A549 (cell line): Measurements from ENCODE around the gene IL21. TPM values are rescaled to one million over a fixed set of nuclear protein-coding genes. Genes with fewer than 3 reads are reported as not detected.

Experiments
- ATAC-seq, 2 experiments: fragments of 200-7000 bp in 1 of 2; fragments of >200 bp in 1 of 2; cut with Nextera tagmentation in 1 of 2; cut with Tn5 transposase in 1 of 2; 3 replicates each; pipeline versions ENCODE4 v1.8.0 to v1.9.1; 2018 to 2020; ENCODE audit warnings: mild to moderate bottlenecking in 1 of 2, moderate library complexity in 1 of 2
- CTCF ChIA-PET: fragments of 300-600 bp; sonication (Branson Sonifier 250); formaldehyde crosslinking; extraction: SDS; loops from one replicate; lab custom pipeline; 2021; ENCODE audit warnings: antibody characterized with exemption, inconsistent platforms; lab: Yijun Ruan, JAX
- POLR2A ChIA-PET: fragments of 350-600 bp; formaldehyde crosslinking; extraction: SDS; loops from one replicate; lab custom pipeline; 2021; ENCODE audit warnings: antibody characterized with exemption, inconsistent platforms; lab: Yijun Ruan, JAX
- DNase-seq, 2 experiments: peaks; one replicate each; pipeline versions ENCODE4 v3.0.0 to v3.0.0-alpha.2; 2011 to 2016; ENCODE audit warnings: low read depth in 1 of 2, low spot score in 1 of 2
- FAIRE-seq: peaks from 2 replicates; lab custom pipeline; 2011; peaks lifted over from hg19 to GRCh38; lab: Jason Lieb, UNC
- H3K27ac ChIP-seq, 2 experiments: fragments of >200 bp; sonication (Bioruptor Twin); formaldehyde crosslinking; 3 replicates each; pipeline ENCODE4 v1.5.1; 2016 to 2017
- H3K4me1 ChIP-seq: fragments of >200 bp; sonication (Bioruptor Twin); formaldehyde crosslinking; 3 replicates; pipeline ENCODE4 v1.6.1; 2016
- H3K4me2 ChIP-seq: fragments of >200 bp; sonication (Bioruptor Twin); formaldehyde crosslinking; 3 replicates; pipeline ENCODE4 v1.6.1; 2016
- H3K4me3 ChIP-seq: fragments of >200 bp; sonication (Bioruptor Twin); formaldehyde crosslinking; 3 replicates; pipeline ENCODE4 v1.5.1; 2016
- H3K9me3 ChIP-seq: fragments of >200 bp; sonication (Bioruptor Twin); formaldehyde crosslinking; 3 replicates; pipeline ENCODE4 v1.6.1; 2016
- ATOH8 ChIP-seq: fragments of 250-450 bp; sonication (Bioruptor Pico); IDR thresholded peaks from 2 replicates; pipeline ENCODE4 v1.5.0; 2020; ENCODE audit warnings: low read depth, mild to moderate bottlenecking, moderate library complexity
- CHD4 ChIP-seq: fragments of 200-600 bp; sonication (generic); IDR thresholded peaks from 2 replicates; pipeline ENCODE4 v1.6.1; 2016; ENCODE audit warnings: antibody characterized with exemption, mild to moderate bottlenecking, borderline replicate concordance
- CTCF ChIP-seq: fragments of >200 bp; sonication (Bioruptor Twin); formaldehyde crosslinking; IDR thresholded peaks from 3 replicates; pipeline ENCODE4 v1.5.1; 2016
- EP300 ChIP-seq, 2 experiments: fragments of >200 bp; sonication (Bioruptor Twin); formaldehyde crosslinking; IDR thresholded peaks; 2 replicates in 1 of 2; 3 replicates in 1 of 2; pipeline ENCODE4 v1.6.1; 2016 to 2017
- HES2 ChIP-seq: fragments of >200 bp; sonication (Bioruptor Twin); formaldehyde crosslinking; IDR thresholded peaks from 2 replicates; pipeline ENCODE4 v1.6.1; 2016
- HEYL ChIP-seq: fragments of 250-450 bp; sonication (Bioruptor Pico); IDR thresholded peaks from 2 replicates; pipeline ENCODE4 v1.8.0; 2021; ENCODE audit warnings: mild to moderate bottlenecking, moderate library complexity
- HOXB5 ChIP-seq: fragments of 250-450 bp; sonication (Bioruptor Pico); IDR thresholded peaks from 2 replicates; pipeline ENCODE4 v1.5.0; 2020; ENCODE audit warnings: mild to moderate bottlenecking, moderate library complexity
- JUN ChIP-seq, 2 experiments: fragments of >200 bp; sonication (Bioruptor Twin); formaldehyde crosslinking; IDR thresholded peaks; 2 replicates in 1 of 2; 3 replicates in 1 of 2; pipeline ENCODE4 v1.6.1; 2016 to 2017
- MYC ChIP-seq: IDR thresholded peaks from 2 replicates; pipeline ENCODE4 v1.6.1; 2012; ENCODE audit warnings: mild to moderate bottlenecking, inconsistent platforms, low read length, improper control_type of control experiment, borderline replicate concordance
- NPAS2 ChIP-seq: fragments of 250-450 bp; sonication (Bioruptor Pico); IDR thresholded peaks from 2 replicates; pipeline ENCODE4 v1.8.0; 2022; ENCODE audit warnings: mild to moderate bottlenecking, moderate library complexity, borderline replicate concordance
- PBX3 ChIP-seq: IDR thresholded peaks from 2 replicates; pipeline ENCODE4 v1.6.1; 2012
- POLR2A ChIP-seq: IDR thresholded peaks from 2 replicates; pipeline ENCODE4 v1.6.1; 2012; ENCODE audit warnings: mild to moderate bottlenecking, low read length
- RAD21 ChIP-seq, 2 experiments: fragments of >200 bp in 1 of 2; sonication (Bioruptor Twin) in 1 of 2; formaldehyde crosslinking in 1 of 2; IDR thresholded peaks in 1 of 2; conservative IDR thresholded peaks in 1 of 2; 2 replicates in 1 of 2; 3 replicates in 1 of 2; pipeline ENCODE4 v1.6.1; 2012 to 2018; ENCODE audit warnings: inconsistent platforms in 1 of 2
- RFX5 ChIP-seq: fragments of 450-650 bp; IDR thresholded peaks from 2 replicates; pipeline ENCODE4 v1.7.1; 2014; ENCODE audit warnings: antibody characterized with exemption, mild to moderate bottlenecking, moderate library complexity
- RNF2 ChIP-seq: fragments of 200-600 bp; sonication (generic); IDR thresholded peaks from 2 replicates; pipeline ENCODE4 v1.6.1; 2016; ENCODE audit warnings: low read depth, mild to moderate bottlenecking, antibody characterized with exemption, moderate library complexity, borderline replicate concordance
- SMC3 ChIP-seq: fragments of >200 bp; sonication (Bioruptor Twin); formaldehyde crosslinking; IDR thresholded peaks from 3 replicates; pipeline ENCODE4 v1.6.1; 2018; ENCODE audit warnings: inconsistent platforms
- SREBF2 ChIP-seq: fragments of 450-650 bp; IDR thresholded peaks from 2 replicates; pipeline ENCODE4 v1.6.1; 2014; ENCODE audit warnings: mild to moderate bottlenecking, moderate library complexity
- TFCP2L1 ChIP-seq: fragments of 250-450 bp; sonication (Bioruptor Pico); IDR thresholded peaks from 2 replicates; pipeline ENCODE4 v1.5.0; 2021; ENCODE audit warnings: mild to moderate bottlenecking
- ZC3H11A ChIP-seq: fragments of 450-650 bp; IDR thresholded peaks from 2 replicates; pipeline ENCODE4 v1.6.1; 2014; ENCODE audit warnings: antibody characterized with exemption, mild to moderate bottlenecking
- WGBS: methylation state at CpG from one replicate; pipeline ENCODE4 v1.1.6; 2017; ENCODE audit errors: missing lambda C conversion rate; 5-methylcytosine and 5-hydroxymethylcytosine counted together
- polyA plus RNA-seq, 4 experiments: library from polyadenylated mRNA; depleted of rRNA in 3 of 4; stranded (reverse); fragments of >200 nt; fragmentation: RNase III in 1 of 4; extraction: RNeasy Plus Mini Kit Qiagen cat#74134 plus additional on column Dnase treatment in 1 of 4; gene quantifications; 2 replicates in 3 of 4; 3 replicates in 1 of 4; pipeline ENCODE4 v1.2.3, GENCODE V29; 2011 to 2017

Gene IL21
- polyA plus RNA-seq, 2 of the 4 experiments (the other 2 are of a cell fraction): not detected

GRCh38 chr4:122602277-122603142 is 18.4 kb downstream of the IL21 start:
- TF ChIP-seq SMC3: peak; percentile 61; the same call in 2 of the 3 replicates
- no peak for TF ChIP-seq MYC
- peak; percentile 57 for TF ChIP-seq CTCF
- TF ChIP-seq RAD21 (conservative IDR thresholded peaks at IDR 0.05 in 1 of 2, IDR thresholded peaks at IDR 0.05 in 1 of 2): peak; percentile 64 to 72
- DNase-seq (peak; percentile 9 to 52), FAIRE-seq (no peak), ATAC-seq (peak; percentile 93)
- ChIA-PET CTCF (interaction anchor here (0.6 to 4.1 kb wide), 34 partner anchors 8 to 702 kb away, joined by 3 to 32 read pairs (median 4); partner anchors contain the start of genes BBS12, IL21 and NUDT6), POLR2A (no interaction called here)
- Histone ChIP-seq H3K27ac (no peak overlapping the region; a peak in 1 of 6 replicates), H3K4me2 (peak overlapping the region; percentile 71), H3K4me1 (0 out of 3 replicates have a peak, but pooled peaks cover 4% of the 10 kb centered on the region), H3K4me3 (peak overlapping the region; percentile 28), H3K9me3 (no peaks in the 10 kb centered on the region)
- WGBS: 6% methylated on average over 13 of the region's 13 CpGs

GRCh38 chr4:122591196-122591595 is 29.7 kb downstream of the IL21 start:
- DNase-seq (no peak), ATAC-seq (no peak), FAIRE-seq (no peak)
- H3K4me2 ChIP-seq: no peak overlapping the region
- CTCF ChIA-PET: interaction anchor here (1.0 kb wide), 1 partner anchor 12 kb away, joined by 3 read pairs; no protein-coding TSS in a partner anchor
- POLR2A ChIA-PET: no interaction called here
- no peaks in the 10 kb centered on the region for H3K4me1 ChIP-seq
- no peak overlapping the region for H3K27ac ChIP-seq
- no peaks in the 10 kb centered on the region for H3K9me3 ChIP-seq
- TF ChIP-seq MYC: no peak
- TF ChIP-seq CHD4: no peak
- no peak for TF ChIP-seq EP300 (IDR thresholded peaks at IDR 0.05)
- no peak for TF ChIP-seq RFX5
- no peak for TF ChIP-seq HEYL (CRISPR knock-in tag)
- TF ChIP-seq TFCP2L1 (CRISPR knock-in tag): no peak
- no peak for TF ChIP-seq HES2
- no peak for TF ChIP-seq JUN (IDR thresholded peaks at IDR 0.05)
- no peak for TF ChIP-seq POLR2A
- TF ChIP-seq SREBF2: no peak
- H3K4me3 ChIP-seq: no peak overlapping the region
- whole genome bisulfite sequencing: 50% methylated on average over 2 of the region's 2 CpGs

GRCh38 chr4:122588453-122589238 is 32.2 kb downstream of the IL21 start:
- FAIRE-seq (no peak), ATAC-seq (no peak), DNase-seq (no peak)
- 47% methylated on average over 3 of the region's 4 CpGs for WGBS
- POLR2A ChIA-PET: no interaction called here
- TF ChIP-seq RFX5 (no peak), PBX3 (no peak), ATOH8 (no peak), NPAS2 (no peak), HOXB5 (CRISPR knock-in tag) (no peak), RNF2 (no peak), ZC3H11A (no peak)
- Histone ChIP-seq H3K9me3 (no peaks in the 10 kb centered on the region), H3K27ac (no peak overlapping the region), H3K4me3 (no peak overlapping the region), H3K4me2 (no peak overlapping the region), H3K4me1 (0 out of 3 replicates have a peak, but pooled peaks cover 2% of the 10 kb centered on the region)
- CTCF ChIA-PET: interaction anchor here (0.7 to 2.2 kb wide), 3 partner anchors 11 to 169 kb away, joined by 3 to 8 read pairs (median 3); no protein-coding TSS in a partner anchor
